ENCODE data around the gene CEBPA.

Gene CEBPA

DNA sequence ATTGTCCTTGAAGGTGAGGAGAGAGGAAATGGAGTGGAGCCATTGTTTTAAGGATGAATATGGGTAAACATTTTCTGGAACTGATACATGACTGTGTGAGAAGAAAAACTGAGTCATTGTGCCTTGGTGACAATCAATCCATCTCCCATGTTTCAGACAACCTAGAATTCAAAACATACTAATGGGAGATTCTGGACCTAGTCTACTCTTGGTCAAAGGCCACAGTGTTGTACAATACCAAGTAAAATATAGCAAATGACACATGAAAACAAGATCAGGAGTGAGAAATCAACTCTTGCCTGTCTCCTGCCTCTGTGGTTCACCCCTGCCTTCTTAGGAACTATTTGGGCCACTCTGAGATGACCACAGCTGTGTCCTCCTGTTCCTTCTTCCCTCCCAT is 13.1 kb downstream of the CEBPA start:
- no peak for DNase-seq (ENCODE audit: low read depth in 2 of 2, low spot score in 1 of 2)

DNA sequence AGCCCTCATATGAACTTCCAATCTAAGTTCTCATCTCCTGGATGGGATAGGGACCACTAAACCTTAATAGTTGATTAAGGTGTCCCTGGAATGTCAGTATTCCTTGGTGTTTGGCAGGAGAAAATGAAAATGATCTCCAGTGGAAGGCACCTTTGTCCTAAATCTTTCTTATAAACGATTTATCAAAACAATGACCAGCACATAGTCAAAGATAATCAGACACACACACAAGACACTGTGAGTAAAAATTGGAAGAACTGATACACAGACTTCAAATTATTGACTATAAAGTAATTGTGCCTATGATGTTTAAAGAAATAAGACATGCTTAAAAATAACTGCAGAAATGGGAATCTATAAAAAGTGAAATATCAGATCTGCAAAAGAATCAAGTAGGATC is 13.7 kb downstream of the CEBPA start:
- DNase-seq (ENCODE audit: low read depth in 2 of 2, low spot score in 1 of 2): no peak

DNA sequence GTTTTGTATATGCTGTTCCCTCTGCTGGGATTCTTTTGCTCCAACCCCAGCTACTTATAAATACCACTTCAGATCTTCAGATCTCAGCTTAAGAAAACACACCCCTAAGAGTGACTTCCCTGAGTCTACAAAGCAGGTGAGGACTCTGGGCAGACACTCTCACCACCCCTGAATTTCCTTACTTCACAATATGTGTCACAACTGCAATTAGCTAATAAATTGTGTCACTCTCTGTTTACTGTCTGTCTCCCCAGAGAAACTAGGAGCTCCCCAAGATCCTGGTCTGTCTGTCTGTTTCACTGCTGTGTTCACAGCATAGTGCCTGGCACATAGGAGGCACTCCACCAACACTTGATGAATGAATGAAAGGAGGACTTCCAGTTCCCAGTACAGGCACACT is 14.4 kb downstream of the CEBPA start:
- DNase-seq (ENCODE audit: low read depth in 2 of 2, low spot score in 1 of 2): no peak

DNA sequence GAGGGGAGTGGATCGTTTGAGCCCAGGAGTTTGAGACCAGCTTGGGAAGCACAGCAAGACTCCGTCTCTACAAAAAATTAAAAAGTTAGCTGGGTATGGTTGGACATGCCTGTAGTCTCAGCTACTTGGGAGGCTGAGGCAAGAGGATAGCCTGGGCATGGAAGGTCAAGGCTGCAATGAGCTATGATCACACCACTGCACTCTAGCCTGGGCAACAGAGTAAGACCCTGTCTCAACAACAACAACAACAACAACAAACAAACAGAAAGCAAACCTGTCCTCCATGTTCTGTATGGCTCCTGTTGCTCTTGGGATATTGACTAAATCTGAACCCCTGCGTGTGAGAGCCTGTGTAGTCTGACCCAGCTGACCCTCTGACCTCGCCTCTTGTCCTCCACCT is 14.9 kb downstream of the CEBPA start:
- no peak for DNase-seq (ENCODE audit: low read depth in 2 of 2, low spot score in 1 of 2)

DNA sequence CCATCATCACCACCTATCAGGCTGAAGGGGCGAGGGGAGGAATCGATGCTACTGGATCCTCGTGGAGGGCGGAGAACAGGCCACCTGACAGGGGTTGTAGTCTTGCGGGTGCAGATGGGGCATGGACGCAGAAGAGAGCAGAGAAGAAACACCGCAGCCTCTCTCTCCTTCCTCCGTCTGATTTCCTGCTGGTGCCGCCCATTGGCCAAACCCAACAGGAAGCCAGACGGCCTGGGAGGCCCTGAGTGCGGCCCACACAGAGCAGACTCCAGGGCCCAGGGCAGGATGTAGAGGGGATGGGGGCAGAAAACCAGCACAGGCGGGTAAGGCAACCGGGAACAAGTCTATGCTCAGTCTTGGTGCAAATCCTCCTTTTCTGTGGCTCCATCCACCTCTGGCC is 15.4 kb downstream of the CEBPA start:
- DNase-seq (ENCODE audit: low read depth in 2 of 2, low spot score in 1 of 2): no peak

DNA sequence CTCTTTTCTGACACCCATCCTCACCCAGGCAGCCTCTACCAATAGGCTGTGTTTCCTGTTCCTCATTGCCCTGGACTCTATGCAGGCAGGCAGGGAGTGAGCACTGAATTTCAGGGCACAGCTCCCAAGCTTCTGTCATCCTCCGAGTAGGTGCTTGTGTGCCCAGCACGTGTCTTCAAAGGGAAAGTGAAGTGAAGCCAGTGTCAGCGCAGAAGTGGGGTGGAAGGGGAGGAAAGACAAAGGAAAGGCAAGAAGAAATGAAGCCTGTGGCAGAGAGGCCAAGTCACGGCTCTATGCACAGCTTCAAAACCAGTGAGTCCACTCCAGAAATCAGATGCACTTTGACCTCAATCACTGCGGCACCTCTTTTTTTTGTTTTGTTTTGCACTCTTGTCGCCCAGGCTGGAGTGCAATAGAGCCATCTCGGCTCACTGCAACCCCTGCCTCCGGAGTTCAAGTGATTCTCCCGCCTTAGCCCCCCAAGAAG is 16.9 kb downstream of the CEBPA start:
- no peak for DNase-seq (ENCODE audit: low read depth in 2 of 2, low spot score in 1 of 2)

DNA sequence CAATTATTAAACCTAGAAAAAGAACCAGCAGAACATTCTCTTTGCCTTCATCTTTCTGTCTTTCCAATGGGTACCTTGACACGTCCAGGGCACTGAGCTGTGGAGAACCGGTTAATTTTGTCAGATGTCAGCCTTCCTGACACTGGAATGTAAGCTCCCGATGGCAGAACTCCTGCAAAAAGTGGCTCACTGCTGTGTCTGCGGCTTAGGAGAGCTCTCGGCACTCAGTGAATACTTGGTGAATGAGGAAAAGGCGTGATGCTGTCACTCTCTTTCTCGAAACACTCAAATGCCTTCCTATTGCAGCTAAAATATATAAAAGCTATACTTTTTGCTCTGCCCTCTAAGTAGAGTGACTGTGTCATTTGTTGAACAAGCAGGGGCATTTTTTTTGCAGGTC is 17.6 kb downstream of the CEBPA start:
- no peak for DNase-seq (ENCODE audit: low read depth in 2 of 2, low spot score in 1 of 2)

DNA sequence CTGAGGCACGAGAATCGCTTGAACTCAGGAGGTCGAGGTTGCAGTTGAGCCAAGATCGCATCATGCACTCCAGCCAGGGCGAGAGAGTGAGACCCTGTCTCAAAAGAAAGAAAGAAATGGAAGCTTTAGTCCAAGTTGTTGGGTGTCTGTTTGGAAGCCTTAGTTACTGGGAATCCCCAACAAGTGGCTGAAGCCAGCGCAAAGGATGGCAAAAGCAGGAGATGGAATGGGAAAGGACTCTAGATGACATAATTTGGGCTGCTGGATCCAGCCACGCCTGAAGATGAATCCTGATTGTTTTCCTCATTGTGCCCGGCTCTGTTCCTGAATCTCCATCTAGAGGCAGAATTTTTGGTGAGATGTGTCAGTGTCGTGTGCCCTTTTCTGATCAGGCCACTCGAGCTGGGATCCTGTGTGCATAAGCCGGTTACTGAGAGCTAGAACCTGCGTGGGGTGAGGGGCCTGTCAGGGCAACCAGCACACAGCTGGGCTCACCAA is 18.1 kb downstream of the CEBPA start:
- no peak for DNase-seq (ENCODE audit: low read depth in 2 of 2, low spot score in 1 of 2)

DNA sequence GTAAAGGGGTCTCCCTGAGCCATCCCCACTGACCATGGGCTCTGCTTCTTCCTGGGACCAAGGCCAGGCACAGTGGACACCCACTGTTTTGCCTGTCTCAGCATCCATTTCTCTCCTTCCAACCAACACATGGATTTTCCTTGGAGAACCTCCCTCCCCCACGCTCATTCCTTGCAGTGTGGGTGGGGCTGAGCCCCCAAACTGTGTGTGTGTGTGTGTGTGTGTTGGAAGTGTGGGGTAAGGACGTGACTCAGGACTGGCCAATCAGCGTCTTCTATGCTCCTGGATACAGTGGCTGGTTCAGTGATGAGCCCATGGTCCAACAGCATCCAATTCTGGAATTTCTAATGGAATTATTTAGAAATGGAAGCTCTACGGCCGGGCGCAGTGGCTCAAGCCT is 18.7 kb downstream of the CEBPA start:
- DNase-seq (ENCODE audit: low read depth in 2 of 2, low spot score in 1 of 2): no peak

DNA sequence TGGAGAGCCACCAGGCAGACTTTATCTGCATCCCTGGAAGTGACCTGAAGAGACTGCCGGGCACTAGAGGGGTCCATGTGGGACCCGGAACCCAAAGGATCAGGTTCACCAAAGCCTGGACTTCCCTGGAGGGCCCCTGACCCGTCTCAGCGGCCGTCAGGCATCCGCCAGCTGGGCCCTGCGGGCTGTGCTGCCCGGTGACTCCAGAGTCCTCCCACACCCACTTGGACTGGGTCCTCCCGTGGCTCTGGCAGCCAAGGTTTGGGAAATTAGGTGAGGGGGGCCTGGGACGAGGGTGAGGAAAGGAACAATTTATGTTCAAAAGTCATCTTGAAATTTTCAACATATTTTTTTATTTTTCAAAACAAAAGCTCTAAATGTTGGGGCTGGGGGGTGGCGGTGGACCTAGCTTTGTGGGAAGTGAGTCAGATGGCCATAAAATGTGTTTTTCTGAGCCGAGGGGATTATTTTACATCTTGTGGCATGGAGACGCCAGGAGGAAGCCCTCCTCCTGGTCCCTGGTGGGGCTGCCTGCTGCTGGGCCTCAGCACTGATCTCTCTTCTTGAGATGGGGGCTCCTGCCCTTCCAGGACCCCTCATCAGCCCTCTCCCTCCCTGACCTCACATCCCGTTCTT is 20.2 kb downstream of the CEBPA start:
- no peak for DNase-seq (ENCODE audit: low read depth in 2 of 2, low spot score in 1 of 2)

DNA sequence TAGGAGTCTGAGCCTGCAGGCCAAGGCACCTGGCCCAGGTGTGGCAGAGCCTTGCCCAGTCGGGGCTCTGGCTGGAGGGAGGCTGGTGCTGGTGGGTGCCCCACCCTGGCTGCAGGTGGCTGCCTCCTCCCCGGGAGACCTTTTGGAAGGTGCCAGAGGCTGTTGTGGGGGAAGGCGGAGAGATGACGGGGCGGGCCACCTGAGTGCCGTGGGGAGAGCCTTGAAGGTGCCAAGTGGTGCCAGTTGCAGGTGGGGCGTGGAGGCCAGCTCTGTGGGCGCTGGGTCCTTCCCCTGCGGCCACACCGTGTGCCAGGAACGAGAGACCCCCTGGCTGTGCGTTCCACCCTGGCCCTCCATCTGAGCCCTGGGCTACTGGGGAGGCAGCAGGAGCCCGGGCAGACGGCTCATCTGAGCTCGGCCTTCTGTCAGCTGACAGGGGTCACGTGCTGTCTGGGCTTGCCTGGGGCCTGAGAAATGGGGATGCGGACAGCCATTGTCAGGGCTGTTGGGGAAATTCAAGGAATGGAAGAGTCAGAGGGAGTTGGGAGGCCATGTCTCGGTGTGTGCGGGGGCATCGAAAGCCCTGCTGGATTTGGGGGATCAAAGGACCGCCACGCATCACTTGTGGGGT is 20.9 kb downstream of the CEBPA start:
- DNase-seq (ENCODE audit: low read depth in 2 of 2, low spot score in 1 of 2): no peak

DNA sequence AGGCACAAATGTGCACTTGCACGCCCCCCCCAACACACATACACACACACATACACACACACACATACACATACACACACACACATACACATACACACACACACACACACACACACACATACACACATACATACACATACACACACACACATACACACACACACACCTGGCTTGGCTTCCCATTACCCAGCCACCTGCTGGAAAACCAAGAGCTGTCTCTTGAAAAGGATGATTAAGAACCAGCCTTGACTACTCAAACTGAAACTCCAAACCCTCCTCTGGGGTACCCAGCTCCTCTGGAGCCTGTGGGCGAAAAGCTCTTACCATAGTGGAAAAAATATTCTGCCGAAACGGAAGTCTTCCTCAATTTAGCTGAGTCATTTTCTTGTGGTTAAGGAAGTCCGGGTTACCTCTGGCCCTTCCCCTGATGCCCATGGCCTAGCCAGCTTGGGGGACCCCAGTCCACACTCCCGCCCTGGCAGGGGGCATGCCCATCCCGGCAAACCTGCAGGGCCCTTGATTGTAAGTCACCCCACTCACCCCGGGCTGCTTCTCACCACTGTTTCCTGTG is 21.9 kb downstream of the CEBPA start:
- no peak for DNase-seq (ENCODE audit: low read depth in 2 of 2, low spot score in 1 of 2)

DNA sequence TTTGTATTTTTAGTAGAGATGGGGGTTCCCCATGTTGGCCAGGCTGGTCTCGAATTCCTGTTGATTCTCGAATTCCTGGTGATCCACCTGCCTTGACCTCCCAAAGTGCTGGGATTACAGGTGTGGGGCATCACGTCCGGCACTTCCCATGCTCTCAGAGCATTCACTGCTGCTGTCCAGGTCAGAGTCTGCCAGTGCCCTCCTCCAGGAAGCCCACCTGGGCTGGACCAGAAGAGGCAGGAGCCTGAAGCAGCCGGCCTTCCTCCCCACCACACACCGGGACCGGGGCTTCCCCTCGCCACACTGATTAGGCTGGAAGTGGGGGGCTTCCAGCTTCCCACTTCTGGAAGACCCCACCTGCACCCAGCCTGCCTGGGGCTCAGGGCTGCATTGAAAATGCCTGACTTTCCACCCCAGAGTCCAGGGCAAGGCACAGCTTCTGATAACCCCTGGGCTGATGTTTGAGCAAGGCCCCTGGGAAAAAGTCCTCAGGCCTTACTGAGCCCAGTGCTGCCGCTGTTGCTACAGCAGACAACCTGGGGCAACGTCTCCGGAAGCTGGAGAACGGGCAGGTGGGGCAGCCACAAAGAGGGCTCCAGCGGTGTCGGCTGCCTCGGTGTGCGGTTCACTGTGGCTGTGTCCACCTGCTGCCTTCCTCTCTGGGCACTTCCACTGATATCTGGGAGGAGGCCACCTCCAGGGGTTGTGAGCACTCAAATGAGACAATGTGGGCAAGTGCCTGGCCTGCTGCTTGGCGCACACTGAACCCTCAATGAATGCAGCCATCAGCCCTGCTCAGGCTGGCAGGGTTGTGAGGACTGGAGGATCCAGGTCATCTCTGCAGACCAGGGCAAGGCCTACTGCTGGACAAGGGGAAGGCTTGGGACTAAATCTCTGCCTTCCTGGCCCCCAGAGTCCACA is 22.6 kb downstream of the CEBPA start:
- DNase-seq (ENCODE audit: low read depth in 2 of 2, low spot score in 1 of 2): no peak

DNA sequence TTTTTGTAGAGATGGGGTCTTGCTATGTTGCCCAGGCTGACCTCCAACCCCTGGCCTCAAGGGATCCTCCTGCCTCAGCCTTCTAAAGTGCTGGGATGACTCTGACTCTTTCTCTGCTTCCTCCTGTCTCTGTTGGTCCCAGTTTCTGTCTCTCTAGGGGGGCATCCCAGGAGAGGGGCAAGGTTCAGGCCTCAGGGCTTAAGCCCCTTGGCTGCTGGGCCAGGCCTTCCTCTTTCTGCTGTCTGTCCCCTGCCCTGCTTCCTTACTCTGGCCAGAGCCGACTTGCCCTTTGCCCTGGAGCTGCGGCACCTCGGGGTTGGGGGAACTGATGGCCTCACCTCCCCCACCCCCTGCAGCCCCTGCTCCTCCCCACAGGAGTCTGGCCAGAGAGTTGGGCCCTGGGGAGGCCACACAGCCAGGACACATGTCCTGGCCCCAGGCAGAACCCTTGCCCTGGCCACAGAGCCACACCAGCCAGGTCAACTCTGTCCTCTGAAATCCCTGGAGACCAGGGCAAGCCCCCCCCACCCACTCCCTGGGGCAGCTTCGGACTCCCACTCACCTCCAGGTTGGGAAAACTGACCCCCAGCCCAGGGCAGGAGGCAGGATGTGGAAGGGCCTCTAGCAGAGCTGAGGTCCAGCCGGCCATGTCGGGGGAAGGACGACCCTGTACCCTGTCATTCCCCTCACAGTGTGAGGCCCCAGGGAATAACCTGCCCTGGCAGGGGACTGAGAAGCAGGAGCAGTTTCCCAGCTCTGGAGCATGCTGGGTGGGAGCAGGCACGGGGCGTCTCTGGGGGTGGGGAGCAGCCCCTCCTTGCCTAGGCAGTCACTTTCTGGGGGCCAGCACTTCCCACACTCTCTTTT is 23.7 kb downstream of the CEBPA start:
- no peak for DNase-seq (ENCODE audit: low read depth in 2 of 2, low spot score in 1 of 2)

DNA sequence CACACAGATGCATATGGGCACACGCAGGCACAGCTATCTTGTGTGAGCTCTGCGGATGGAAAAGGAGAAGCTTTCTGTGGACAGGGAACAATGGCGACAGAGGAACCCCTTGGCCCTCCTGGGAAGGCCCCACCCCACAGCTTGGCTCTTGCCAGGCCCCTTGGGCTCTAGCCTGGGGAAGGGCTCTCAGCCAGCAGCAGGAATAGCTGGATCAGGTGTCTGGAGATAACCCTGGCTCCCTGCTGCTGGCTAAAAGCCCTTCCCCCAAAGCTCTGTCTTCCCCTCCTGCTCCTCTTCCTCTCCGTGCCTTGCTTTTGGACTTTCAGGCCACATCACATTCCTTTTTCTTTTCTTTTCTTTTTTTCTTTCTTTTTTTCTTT is 24.3 kb downstream of the CEBPA start:
- no peak for DNase-seq (ENCODE audit: low read depth in 2 of 2, low spot score in 1 of 2)

DNA sequence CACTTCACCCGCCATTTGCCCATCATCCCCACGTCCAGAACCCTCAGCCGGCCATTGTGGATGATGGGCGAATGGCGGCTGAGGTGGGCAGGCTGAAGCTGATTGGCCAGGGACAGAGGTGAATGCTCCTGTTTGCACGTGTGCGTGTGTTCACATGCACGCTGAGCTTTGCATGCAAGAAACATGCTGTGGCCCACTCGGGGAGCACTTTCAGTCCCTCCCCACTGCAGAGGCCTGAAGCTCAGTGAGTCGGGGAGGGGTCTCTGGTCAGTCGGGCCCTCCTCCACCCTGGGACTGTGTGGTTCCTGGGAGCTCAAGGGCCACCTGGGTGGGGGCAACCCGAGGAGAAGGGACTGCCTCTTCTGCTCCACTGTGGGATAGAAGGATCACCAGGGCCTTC is 24.9 kb downstream of the CEBPA start:
- no peak for DNase-seq (ENCODE audit: low read depth in 2 of 2, low spot score in 1 of 2)

DNA sequence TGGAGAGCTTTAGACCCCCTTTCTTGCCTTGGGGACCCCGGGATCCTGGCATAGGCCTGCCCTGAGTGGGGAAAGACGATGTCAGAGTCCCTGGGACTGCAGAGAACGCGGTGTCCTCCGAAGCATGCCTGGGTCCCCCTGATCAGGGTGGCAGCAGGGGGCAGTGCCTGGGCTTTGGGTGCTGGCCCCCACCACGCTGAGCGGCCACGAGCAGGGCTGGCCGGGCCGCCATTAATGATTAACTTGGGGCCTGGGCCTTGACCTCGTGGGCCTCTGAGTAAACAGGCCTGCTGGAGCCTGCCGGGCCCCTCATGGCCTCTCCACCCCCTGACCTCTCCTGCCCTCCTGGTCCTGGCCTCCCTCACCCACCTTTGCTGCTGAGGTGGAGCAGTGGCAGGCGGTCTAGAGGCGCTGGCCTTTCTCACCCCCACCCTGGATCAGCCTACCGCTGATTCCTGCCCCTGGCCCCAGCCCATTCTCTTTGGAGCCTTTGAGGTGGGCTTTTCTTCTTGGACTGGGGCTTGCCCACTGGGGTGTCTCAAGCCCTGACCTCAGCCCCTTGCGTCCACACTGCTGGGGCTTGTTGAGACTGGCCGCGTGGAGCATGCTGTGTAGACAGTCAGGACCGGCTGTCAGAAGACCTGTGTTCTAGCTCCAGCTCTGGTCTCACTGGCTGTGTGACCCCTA is 26.3 kb downstream of the CEBPA start:
- DNase-seq (ENCODE audit: low read depth in 2 of 2, low spot score in 1 of 2): no peak

DNA sequence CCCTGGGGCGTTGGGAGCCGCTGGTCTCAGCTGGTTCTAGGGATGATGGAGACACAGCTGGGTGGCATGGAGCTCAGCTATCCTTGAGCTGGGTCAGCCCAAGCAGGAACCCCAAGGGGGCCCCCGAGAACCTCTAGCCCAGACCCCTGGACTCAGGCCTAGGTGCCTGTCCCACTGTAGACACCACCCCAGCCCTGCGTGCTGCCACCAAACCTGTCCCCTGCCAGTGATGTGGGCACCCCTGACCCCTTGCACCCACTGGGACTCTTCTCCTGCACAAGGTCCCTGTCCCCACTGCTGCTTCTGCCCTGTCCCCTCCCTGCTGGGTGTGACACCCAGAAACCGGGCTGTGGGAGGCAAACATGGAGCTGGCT is 26.8 kb downstream of the CEBPA start:
- DNase-seq (ENCODE audit: low read depth in 2 of 2, low spot score in 1 of 2): no peak

DNA sequence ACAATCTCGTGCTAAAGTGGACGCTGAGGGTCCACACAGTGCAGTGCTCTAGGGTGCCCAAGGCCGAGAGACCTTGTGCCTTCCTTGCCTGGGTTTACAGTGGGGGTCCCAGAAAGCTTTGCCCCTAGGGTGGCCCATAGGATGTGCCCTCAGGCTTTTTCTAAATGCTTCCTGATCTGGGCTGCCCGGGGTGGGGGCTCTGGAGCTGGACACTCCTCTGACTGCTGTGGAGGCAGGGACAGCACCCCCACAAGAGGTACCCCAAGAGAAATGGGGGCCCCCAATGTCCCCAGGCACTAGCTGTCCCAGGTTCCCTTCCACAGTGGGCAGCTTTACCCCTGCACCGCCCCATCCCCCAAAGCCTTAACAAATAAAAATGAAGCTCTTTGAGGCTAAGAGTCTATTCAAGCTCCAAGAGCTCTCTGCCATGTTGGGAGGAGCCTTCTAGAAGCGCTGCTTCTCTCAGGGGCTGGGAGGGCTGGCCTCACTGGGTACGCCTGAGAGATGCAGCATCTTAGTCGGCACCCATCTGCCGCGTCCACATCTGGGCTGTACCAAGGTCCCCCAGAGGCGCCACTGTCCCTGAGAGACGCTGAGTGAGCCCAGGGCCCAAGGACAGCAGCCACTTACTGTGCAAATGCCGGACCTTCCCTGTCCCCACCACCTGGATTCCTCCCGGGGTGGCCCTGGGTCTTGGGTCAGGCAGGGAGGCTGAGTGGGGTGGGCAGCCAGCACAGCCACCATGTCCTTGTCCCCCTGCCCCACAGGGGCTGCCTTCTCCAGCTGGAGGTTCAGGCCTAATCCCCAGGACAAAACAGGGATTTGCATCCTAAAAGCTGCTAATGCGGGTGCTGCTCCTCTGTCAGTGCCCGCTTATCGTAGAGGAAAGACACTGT is 27.4 kb downstream of the CEBPA start:
- no peak for DNase-seq (ENCODE audit: low read depth in 2 of 2, low spot score in 1 of 2)

Measured in stimulated activated CD8-positive, alpha-beta memory T cell treated with anti-CD3 and anti-CD28 coated beads, Interleukin-4, amount 100 ng/mL, for 1 hour (primary cell).